ENCODE data around the gene ACTRT3.

The ACTRT3 gene

DNA sequence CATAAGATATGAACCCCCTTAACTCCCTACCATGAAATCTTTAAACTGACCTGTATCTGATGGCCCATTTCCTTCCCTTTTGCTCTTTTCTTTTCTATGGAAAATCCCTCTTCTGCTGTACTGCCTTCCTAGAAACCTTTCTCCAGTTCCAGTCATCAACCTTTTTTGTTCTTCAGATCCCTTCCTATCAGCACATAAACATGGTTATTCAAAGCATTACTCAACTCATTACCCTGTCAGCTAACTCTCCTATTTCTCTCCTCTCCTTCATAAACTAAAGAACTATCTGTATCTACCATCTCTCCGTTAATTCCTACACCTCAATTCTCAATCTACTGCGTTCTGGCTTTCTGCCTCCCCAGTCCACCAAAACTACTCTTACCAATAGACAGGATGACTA is 17.5 kb downstream of the ACTRT3 start:
- Histone ChIP-seq H2BK120ac (ENCODE audit: insufficient read depth, low read length, poor library complexity) (no peak overlapping the region), H3K4ac (ENCODE audit: low read depth, low read length) (no peak overlapping the region), H3K27me3 (ENCODE audit: insufficient read depth, low read length) (no peaks in the 10 kb centered on the region), H3K9ac (ENCODE audit: low read length) (no peak overlapping the region), H2AK5ac (ENCODE audit: low read length) (no peak overlapping the region), H3K4me1 (ENCODE audit: control insufficient read depth in 1 of 2, insufficient read depth in 2 of 2, low read length in 2 of 2) (no peaks in the 10 kb centered on the region), H3K18ac (ENCODE audit: low read length) (no peak overlapping the region), H4K12ac (ENCODE audit: low read depth, low read length) (no peak overlapping the region), H4K91ac (ENCODE audit: low read depth, low read length) (no peak overlapping the region), H3K79me2 (ENCODE audit: control insufficient read depth, insufficient read depth, low read length, poor library complexity) (no peaks in the 10 kb centered on the region), H3K9me3 (ENCODE audit: insufficient read depth, low read depth, low read length) (no peaks in the 10 kb centered on the region), H3K14ac (ENCODE audit: low read length) (no peak overlapping the region), H2AFZ (ENCODE audit: insufficient read depth, low read length, poor library complexity) (no peak overlapping the region), H3K79me1 (ENCODE audit: low read length) (no peaks in the 10 kb centered on the region), H3K23ac (ENCODE audit: low read length) (no peak overlapping the region), H3K36me3 (ENCODE audit: control insufficient read depth in 1 of 2, insufficient read depth in 2 of 2, low read length in 2 of 2) (no peaks in the 10 kb centered on the region), H3K27ac (ENCODE audit: low read depth, low read length) (no peak overlapping the region), H2BK12ac (ENCODE audit: low read length) (no peak overlapping the region), H3K4me3 (ENCODE audit: low read depth, low read length) (no peak overlapping the region), H4K8ac (ENCODE audit: low read depth, low read length) (no peak overlapping the region), H3K4me2 (ENCODE audit: low read length) (no peak overlapping the region), H2BK5ac (ENCODE audit: low read depth, low read length, poor library complexity) (no peak overlapping the region)
- WGBS (ENCODE audit: extremely low coverage, insufficient coverage, insufficient read length) = 100% methylated on average over 2 of the region's 2 CpGs
- no peak for DNase-seq

DNA sequence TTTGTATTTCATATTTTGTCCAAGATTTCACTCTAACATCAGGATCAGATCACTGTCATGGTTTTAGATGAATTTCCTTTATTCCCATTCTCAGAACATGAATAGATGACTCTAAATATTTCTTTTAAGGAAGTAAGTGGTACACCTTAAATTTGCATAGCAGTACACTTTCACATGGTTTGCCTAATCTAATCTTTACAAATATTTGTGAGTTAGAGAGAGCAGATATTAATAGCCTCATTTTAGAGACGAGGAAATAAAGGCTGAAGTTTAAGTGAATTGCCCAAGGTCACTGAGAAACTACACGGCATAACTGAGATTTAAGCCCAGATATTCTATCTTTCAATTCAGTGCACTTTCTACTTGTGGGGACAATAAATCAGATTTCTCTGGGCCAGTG is 18.7 kb downstream of the ACTRT3 start:
- Histone ChIP-seq H3K4me1 (ENCODE audit: control insufficient read depth in 1 of 2, insufficient read depth in 2 of 2, low read length in 2 of 2) (no peaks in the 10 kb centered on the region), H3K79me2 (ENCODE audit: control insufficient read depth, insufficient read depth, low read length, poor library complexity) (no peaks in the 10 kb centered on the region), H3K27ac (ENCODE audit: low read depth, low read length) (no peak overlapping the region), H3K23ac (ENCODE audit: low read length) (no peak overlapping the region), H2BK120ac (ENCODE audit: insufficient read depth, low read length, poor library complexity) (no peak overlapping the region), H2BK12ac (ENCODE audit: low read length) (no peak overlapping the region), H3K4me3 (ENCODE audit: low read depth, low read length) (no peak overlapping the region), H3K4me2 (ENCODE audit: low read length) (no peak overlapping the region), H3K9ac (ENCODE audit: low read length) (no peak overlapping the region), H4K8ac (ENCODE audit: low read depth, low read length) (no peak overlapping the region), H3K18ac (ENCODE audit: low read length) (no peak overlapping the region), H2AFZ (ENCODE audit: insufficient read depth, low read length, poor library complexity) (no peak overlapping the region), H2BK5ac (ENCODE audit: low read depth, low read length, poor library complexity) (no peak overlapping the region), H3K27me3 (ENCODE audit: insufficient read depth, low read length) (no peaks in the 10 kb centered on the region), H3K14ac (ENCODE audit: low read length) (no peak overlapping the region), H4K12ac (ENCODE audit: low read depth, low read length) (no peak overlapping the region), H3K4ac (ENCODE audit: low read depth, low read length) (no peak overlapping the region), H3K9me3 (ENCODE audit: insufficient read depth, low read depth, low read length) (no peaks in the 10 kb centered on the region), H3K79me1 (ENCODE audit: low read length) (no peaks in the 10 kb centered on the region), H2AK5ac (ENCODE audit: low read length) (no peak overlapping the region), H4K91ac (ENCODE audit: low read depth, low read length) (no peak overlapping the region), H3K36me3 (ENCODE audit: control insufficient read depth in 1 of 2, insufficient read depth in 2 of 2, low read length in 2 of 2) (no peaks in the 10 kb centered on the region)
- WGBS (ENCODE audit: extremely low coverage, insufficient coverage, insufficient read length) = no CpG with 5 or more reads among the region's 2 CpGs
- DNase-seq = no peak

DNA sequence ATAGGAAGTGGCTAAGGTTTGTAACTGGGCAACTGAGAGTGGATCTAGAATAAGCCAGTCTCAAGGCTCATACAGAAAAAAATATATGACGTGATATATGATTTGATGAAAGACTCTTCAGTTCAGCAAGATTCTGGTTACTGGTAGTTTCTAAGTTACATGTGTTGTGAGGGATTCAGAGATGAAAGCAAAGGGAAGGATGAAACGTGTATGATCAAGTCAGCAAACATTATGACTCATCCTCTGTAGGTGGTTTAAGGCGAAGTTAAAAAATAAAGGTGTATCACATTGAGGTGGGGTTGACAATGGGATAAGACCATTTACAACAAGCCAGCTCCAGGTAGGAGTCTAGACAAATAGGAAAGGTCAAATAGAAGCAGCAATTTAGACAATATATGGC is 20.7 kb downstream of the ACTRT3 start:
- no peaks in the 10 kb centered on the region for H3K9me3 ChIP-seq (ENCODE audit: insufficient read depth, low read depth, low read length)
- H3K4me2 ChIP-seq (ENCODE audit: low read length) = no peak overlapping the region
- H3K14ac ChIP-seq (ENCODE audit: low read length) = no peak overlapping the region
- no peak overlapping the region for H2BK12ac ChIP-seq (ENCODE audit: low read length)
- H3K27me3 ChIP-seq (ENCODE audit: insufficient read depth, low read length) = no peaks in the 10 kb centered on the region
- H3K4me3 ChIP-seq (ENCODE audit: low read depth, low read length) = no peak overlapping the region
- no peak overlapping the region for H4K91ac ChIP-seq (ENCODE audit: low read depth, low read length)
- H2BK120ac ChIP-seq (ENCODE audit: insufficient read depth, low read length, poor library complexity) = no peak overlapping the region
- no peak overlapping the region for H3K18ac ChIP-seq (ENCODE audit: low read length)
- no peaks in the 10 kb centered on the region for H3K36me3 ChIP-seq (ENCODE audit: control insufficient read depth in 1 of 2, insufficient read depth in 2 of 2, low read length in 2 of 2)
- no peak overlapping the region for H4K12ac ChIP-seq (ENCODE audit: low read depth, low read length)
- WGBS (ENCODE audit: extremely low coverage, insufficient coverage, insufficient read length) = no CpG with 5 or more reads among the region's 3 CpGs
- no peaks in the 10 kb centered on the region for H3K79me1 ChIP-seq (ENCODE audit: low read length)
- no peak overlapping the region for H3K23ac ChIP-seq (ENCODE audit: low read length)
- H4K8ac ChIP-seq (ENCODE audit: low read depth, low read length) = no peak overlapping the region
- no peak overlapping the region for H3K27ac ChIP-seq (ENCODE audit: low read depth, low read length)
- no peak for DNase-seq
- no peak overlapping the region for H3K4ac ChIP-seq (ENCODE audit: low read depth, low read length)
- H2AFZ ChIP-seq (ENCODE audit: insufficient read depth, low read length, poor library complexity) = no peak overlapping the region
- no peak overlapping the region for H2AK5ac ChIP-seq (ENCODE audit: low read length)
- H3K4me1 ChIP-seq (ENCODE audit: control insufficient read depth in 1 of 2, insufficient read depth in 2 of 2, low read length in 2 of 2) = no peaks in the 10 kb centered on the region
- no peak overlapping the region for H2BK5ac ChIP-seq (ENCODE audit: low read depth, low read length, poor library complexity)
- H3K9ac ChIP-seq (ENCODE audit: low read length) = no peak overlapping the region
- no peaks in the 10 kb centered on the region for H3K79me2 ChIP-seq (ENCODE audit: control insufficient read depth, insufficient read depth, low read length, poor library complexity)

DNA sequence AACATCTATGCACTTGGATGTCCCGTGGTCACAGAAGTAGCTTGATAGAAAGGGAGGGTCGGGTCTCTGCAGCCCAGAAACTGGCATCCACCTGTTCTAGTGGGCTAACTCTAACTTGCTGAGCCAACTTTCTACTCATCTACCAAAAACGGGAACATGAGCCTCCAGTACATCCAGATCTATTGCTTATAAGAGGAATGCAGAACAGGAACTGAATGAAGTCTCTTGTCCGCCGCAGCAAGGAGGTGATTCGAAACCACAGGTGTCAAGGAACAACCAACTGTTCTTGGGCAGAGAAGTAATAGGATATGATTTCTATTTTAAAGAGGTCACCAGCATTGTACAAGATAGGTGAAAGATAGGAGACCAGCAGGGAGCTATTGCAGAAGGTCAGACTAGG is 22.4 kb downstream of the ACTRT3 start:
- no peak overlapping the region for H3K4me3 ChIP-seq (ENCODE audit: low read depth, low read length)
- no peak overlapping the region for H2BK120ac ChIP-seq (ENCODE audit: insufficient read depth, low read length, poor library complexity)
- no peaks in the 10 kb centered on the region for H3K36me3 ChIP-seq (ENCODE audit: control insufficient read depth in 1 of 2, insufficient read depth in 2 of 2, low read length in 2 of 2)
- DNase-seq = no peak
- H3K18ac ChIP-seq (ENCODE audit: low read length) = no peak overlapping the region
- H4K91ac ChIP-seq (ENCODE audit: low read depth, low read length) = no peak overlapping the region
- H3K4ac ChIP-seq (ENCODE audit: low read depth, low read length) = no peak overlapping the region
- no peaks in the 10 kb centered on the region for H3K79me2 ChIP-seq (ENCODE audit: control insufficient read depth, insufficient read depth, low read length, poor library complexity)
- no peaks in the 10 kb centered on the region for H3K4me1 ChIP-seq (ENCODE audit: control insufficient read depth in 1 of 2, insufficient read depth in 2 of 2, low read length in 2 of 2)
- H2AFZ ChIP-seq (ENCODE audit: insufficient read depth, low read length, poor library complexity) = no peak overlapping the region
- H3K14ac ChIP-seq (ENCODE audit: low read length) = no peak overlapping the region
- H3K27me3 ChIP-seq (ENCODE audit: insufficient read depth, low read length) = no peaks in the 10 kb centered on the region
- no peak overlapping the region for H3K9ac ChIP-seq (ENCODE audit: low read length)
- no peaks in the 10 kb centered on the region for H3K9me3 ChIP-seq (ENCODE audit: insufficient read depth, low read depth, low read length)
- H3K27ac ChIP-seq (ENCODE audit: low read depth, low read length) = no peak overlapping the region
- no peak overlapping the region for H4K12ac ChIP-seq (ENCODE audit: low read depth, low read length)
- H4K8ac ChIP-seq (ENCODE audit: low read depth, low read length) = no peak overlapping the region
- H2BK5ac ChIP-seq (ENCODE audit: low read depth, low read length, poor library complexity) = no peak overlapping the region
- no CpG with 5 or more reads among the region's 6 CpGs for WGBS (ENCODE audit: extremely low coverage, insufficient coverage, insufficient read length)
- no peak overlapping the region for H2BK12ac ChIP-seq (ENCODE audit: low read length)
- no peaks in the 10 kb centered on the region for H3K79me1 ChIP-seq (ENCODE audit: low read length)
- no peak overlapping the region for H3K4me2 ChIP-seq (ENCODE audit: low read length)
- H3K23ac ChIP-seq (ENCODE audit: low read length) = no peak overlapping the region
- H2AK5ac ChIP-seq (ENCODE audit: low read length) = no peak overlapping the region
